GM23338 (cell line): Measurements from ENCODE around the gene ATP9B. TPM values are rescaled to one million over a fixed set of nuclear protein-coding genes. Genes with fewer than 3 reads are reported as not detected.
A peak's percentile ranks its signal among the peaks of the same experiment; 100 is the strongest.

ENCODE experiments used
- ATAC-seq: fragments of 200-7000 bp; cut with Tn5 transposase; 3 replicates; pipeline ENCODE4 v1.9.1; 2020
- DNase-seq: peaks from one replicate; pipeline ENCODE4 v3.0.0-alpha.2; 2015; ENCODE audit warnings: low spot score
- H2AFZ ChIP-seq: fragments of 200-600 bp; sonication (generic); 2 replicates; pipeline ENCODE4 v1.8.0; 2016; ENCODE audit warnings: antibody characterized with exemption, mild to moderate bottlenecking, moderate library complexity
- H3F3A ChIP-seq: fragments of 200-600 bp; sonication (generic); replicated peaks from 2 replicates; pipeline ENCODE4 v1.8.0; 2017; ENCODE audit warnings: antibody characterized with exemption, mixed run types, low read depth
- H3K27ac ChIP-seq: fragments of 200-600 bp; sonication (generic); 2 replicates; pipeline ENCODE4 v1.6.1; 2016; ENCODE audit warnings: low read depth
- H3K27me3 ChIP-seq: fragments of 200-600 bp; sonication (generic); 2 replicates; pipeline ENCODE4 v1.8.0; 2016; ENCODE audit warnings: mild to moderate bottlenecking, mixed run types, moderate library complexity; ENCODE audit not compliant: insufficient read depth
- H3K36me3 ChIP-seq: fragments of 200-600 bp; sonication (generic); 2 replicates; pipeline ENCODE4 v1.8.0; 2016; ENCODE audit warnings: mild to moderate bottlenecking; ENCODE audit not compliant: insufficient read depth
- H3K4me1 ChIP-seq: fragments of 200-600 bp; sonication (generic); 2 replicates; pipeline ENCODE4 v1.8.0; 2016; ENCODE audit warnings: mild to moderate bottlenecking, moderate library complexity; ENCODE audit not compliant: insufficient read depth
- H3K4me2 ChIP-seq: fragments of 200-600 bp; sonication (generic); 2 replicates; pipeline ENCODE4 v1.7.1; 2017; ENCODE audit warnings: mixed run types
- H3K4me3 ChIP-seq: fragments of 200-600 bp; sonication (generic); 2 replicates; pipeline ENCODE4 v1.6.1; 2016; ENCODE audit warnings: mixed run types
- H3K79me2 ChIP-seq: fragments of 200-600 bp; sonication (generic); replicated peaks from 2 replicates; pipeline ENCODE4 v1.8.0; 2017; ENCODE audit warnings: mild to moderate bottlenecking; ENCODE audit not compliant: insufficient read depth
- H3K9me2 ChIP-seq: fragments of 200-600 bp; sonication (generic); 2 replicates; pipeline ENCODE4 v1.8.0; 2017; ENCODE audit not compliant: insufficient read depth
- H4K20me1 ChIP-seq: fragments of 200-600 bp; sonication (generic); replicated peaks from 2 replicates; pipeline ENCODE4 v1.8.0; 2017; ENCODE audit warnings: mild to moderate bottlenecking; ENCODE audit not compliant: insufficient read depth
- H3K27ac Mint-ChIP-seq: 2 replicates; pipeline ENCODE4 v1.8.0; 2020; ENCODE audit warnings: inconsistent platforms, mild to moderate bottlenecking, moderate library complexity, mixed read lengths
- H3K27me3 Mint-ChIP-seq: 3 replicates; pipeline ENCODE4 v1.8.0; 2022; ENCODE audit warnings: low read depth, mild to moderate bottlenecking, moderate library complexity, mixed read lengths, inconsistent platforms; ENCODE audit not compliant: insufficient read depth, poor library complexity
- H3K36me3 Mint-ChIP-seq: 3 replicates; pipeline ENCODE4 v1.8.0; 2021; ENCODE audit warnings: low read depth, mild to moderate bottlenecking, inconsistent platforms, moderate library complexity, mixed read lengths
- H3K4me1 Mint-ChIP-seq: 3 replicates; pipeline ENCODE4 v1.8.0; 2020; ENCODE audit warnings: mild to moderate bottlenecking, inconsistent platforms, mixed read lengths
- H3K4me3 Mint-ChIP-seq: 3 replicates; pipeline ENCODE4 v1.8.0; 2021; ENCODE audit warnings: moderate library complexity, mild to moderate bottlenecking, inconsistent platforms, mixed read lengths
- H3K9me3 Mint-ChIP-seq: 3 replicates; pipeline ENCODE4 v1.8.0; 2020; ENCODE audit warnings: moderate library complexity, mild to moderate bottlenecking, inconsistent platforms, mixed read lengths
- CREB1 ChIP-seq: fragments of 250-450 bp; sonication (Bioruptor Pico); IDR thresholded peaks from 2 replicates; pipeline ENCODE4 v1.5.0; 2020; ENCODE audit warnings: low read depth, mild to moderate bottlenecking, moderate library complexity
- EZH2 ChIP-seq: fragments of 200-600 bp; sonication (generic); IDR thresholded peaks from one replicate; pipeline ENCODE4 v1.8.0; 2017; ENCODE audit warnings: antibody characterized with exemption, mild to moderate bottlenecking, low read depth; ENCODE audit not compliant: unreplicated experiment
- JUNB ChIP-seq: IDR thresholded peaks from one replicate; pipeline ENCODE4 v1.6.1; 2016; ENCODE audit warnings: antibody characterized with exemption; ENCODE audit not compliant: unreplicated experiment
- POLR2AphosphoS5 ChIP-seq: IDR thresholded peaks from 2 replicates; pipeline ENCODE4 v1.6.1; 2016; ENCODE audit warnings: antibody characterized with exemption, low read depth
- STAT1 ChIP-seq: IDR thresholded peaks from one replicate; pipeline ENCODE4 v1.6.1; 2016; ENCODE audit warnings: antibody characterized with exemption; ENCODE audit not compliant: unreplicated experiment
- ZNF114 ChIP-seq: fragments of 250-450 bp; sonication (Bioruptor Pico); IDR thresholded peaks from 2 replicates; pipeline ENCODE4 v1.5.0; 2020; ENCODE audit warnings: mild to moderate bottlenecking, moderate library complexity
- ZNF462 ChIP-seq: fragments of 250-450 bp; sonication (Bioruptor Pico); IDR thresholded peaks from 2 replicates; pipeline ENCODE4 v1.5.0; 2020; ENCODE audit warnings: mild to moderate bottlenecking, moderate library complexity
- polyA plus RNA-seq: library from polyadenylated mRNA; unstranded; fragments of >200 nt; fragmentation: Nextera tagmentation; extraction: Ambion mirVana; gene quantifications from 2 replicates; pipeline ENCODE4 v1.2.1, GENCODE V29; 2016
- total RNA-seq: library from RNA; depleted of rRNA; stranded (reverse); fragments of >200 nt; shearing (Covaris generic); gene quantifications from 2 replicates; pipeline ENCODE4 v1.2.3, GENCODE V29; 2014
- TF ChIP-seq, protein P1 (sequence below): IDR thresholded peaks from 2 replicates; pipeline ENCODE4 v1.6.1; 2016; ENCODE audit warnings: antibody characterized with exemption

ATP9B gene
- total and polyA plus RNA-seq, 2 experiments from 2014 or later = 14.2 to 25.6 TPM

DNA sequence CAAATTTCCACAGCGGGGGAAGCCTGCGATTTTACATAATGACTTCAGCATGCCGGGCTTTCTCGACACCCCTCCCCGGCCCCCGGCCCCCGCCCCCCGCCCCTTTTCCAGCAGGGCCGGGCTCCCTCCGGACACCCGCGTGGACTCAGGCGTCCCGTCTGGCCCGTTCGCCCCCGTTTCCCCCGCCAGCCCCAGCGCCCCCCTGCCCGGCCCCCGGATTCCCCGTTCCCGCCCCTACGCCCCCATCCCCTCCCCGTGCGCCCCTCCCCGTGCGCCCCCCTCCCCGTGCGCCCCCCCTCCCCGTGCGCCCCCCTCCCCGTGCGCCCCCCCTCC is 326.1 kb downstream of the ATP9B start:
- H4K20me1 ChIP-seq = no peaks in the 10 kb centered on the region; the same call in 1 of the 2 replicates
- H3K36me3 ChIP-seq = no peaks in the 10 kb centered on the region
- H3F3A ChIP-seq = no peaks in the 10 kb centered on the region; the same call in 1 of the 2 replicates
- Mint-ChIP-seq H3K36me3 (no peaks in the 10 kb centered on the region; the same call in 2 of the 3 replicates), H3K4me3 (peak overlapping the region; percentile 67), H3K4me1 (peaks cover 12% of the 10 kb centered on the region), H3K27ac (no peak overlapping the region), H3K9me3 (no peaks in the 10 kb centered on the region; the same call in 1 of the 3 replicates), H3K27me3 (peaks cover 74% of the 10 kb centered on the region)
- H3K79me2 ChIP-seq = no peaks in the 10 kb centered on the region
- H3K9me2 ChIP-seq = no peaks in the 10 kb centered on the region
- no peak for ATAC-seq
- peaks cover 91% of the 10 kb centered on the region for H3K27me3 ChIP-seq
- no peak overlapping the region for H3K27ac ChIP-seq
- peak overlapping the region; percentile 65; the same call in 1 of the 2 replicates for H3K4me3 ChIP-seq
- peaks cover 13% of the 10 kb centered on the region for H3K4me1 ChIP-seq
- TF ChIP-seq JUNB (no peak), STAT1 (no peak)
- H2AFZ ChIP-seq = no peak overlapping the region
- no peak for DNase-seq
- H3K4me2 ChIP-seq = peak overlapping the region; percentile 83

- Mint-ChIP-seq H3K4me3 (peak within 1 kb of the TSS; percentile 67), H3K4me1 (peaks cover 12% of the 10 kb centered on the region), H3K27me3 (peaks cover 70% of the 10 kb centered on the region), H3K27ac (no peak within 1 kb of the TSS), H3K36me3 (no peaks in the 10 kb centered on the region; the same call in 2 of the 3 replicates), H3K9me3 (no peaks in the 10 kb centered on the region; the same call in 1 of the 3 replicates)
- peak; percentile 78 for DNase-seq
- H2AFZ ChIP-seq = peak within 1 kb of the TSS; percentile 85
- H3K4me1 ChIP-seq = peaks cover 13% of the 10 kb centered on the region
- TF ChIP-seq ZNF462 (CRISPR knock-in tag) (no peak), EZH2 (peak; percentile 82), STAT1 (no peak), CREB1 (CRISPR knock-in tag) (peak; percentile 46; the same call in 1 of the 2 replicates), POLR2AphosphoS5 (no peak), JUNB (no peak), ZNF114 (no peak)
- TF ChIP-seq, protein P1, sequence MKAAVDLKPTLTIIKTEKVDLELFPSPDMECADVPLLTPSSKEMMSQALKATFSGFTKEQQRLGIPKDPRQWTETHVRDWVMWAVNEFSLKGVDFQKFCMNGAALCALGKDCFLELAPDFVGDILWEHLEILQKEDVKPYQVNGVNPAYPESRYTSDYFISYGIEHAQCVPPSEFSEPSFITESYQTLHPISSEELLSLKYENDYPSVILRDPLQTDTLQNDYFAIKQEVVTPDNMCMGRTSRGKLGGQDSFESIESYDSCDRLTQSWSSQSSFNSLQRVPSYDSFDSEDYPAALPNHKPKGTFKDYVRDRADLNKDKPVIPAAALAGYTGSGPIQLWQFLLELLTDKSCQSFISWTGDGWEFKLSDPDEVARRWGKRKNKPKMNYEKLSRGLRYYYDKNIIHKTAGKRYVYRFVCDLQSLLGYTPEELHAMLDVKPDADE = no peak
- no peaks in the 10 kb centered on the region for H3K79me2 ChIP-seq
- no peak within 1 kb of the TSS for H3K27ac ChIP-seq
- H3K4me2 ChIP-seq = peak within 1 kb of the TSS; percentile 83
- ATAC-seq = peak; percentile 3
- H3F3A ChIP-seq = no peaks in the 10 kb centered on the region; the same call in 1 of the 2 replicates
- H3K4me3 ChIP-seq = peak within 1 kb of the TSS; percentile 65
- peaks cover 85% of the 10 kb centered on the region for H3K27me3 ChIP-seq
- H4K20me1 ChIP-seq = no peaks in the 10 kb centered on the region; the same call in 1 of the 2 replicates
- H3K9me2 ChIP-seq = no peaks in the 10 kb centered on the region
- no peaks in the 10 kb centered on the region for H3K36me3 ChIP-seq
These were observed 326.7 kb downstream of the ATP9B start, which contains the start of gene NFATC1 for GRCh38 chr18:79395761-79396404. NFATC1 (plus strand) TSS chr18:79395930; CDS start chr18:79396225, 295 bp downstream.
